Measurements from ENCODE around the gene GRIN2B. TPM values are rescaled to one million over a fixed set of nuclear protein-coding genes. Genes with fewer than 3 reads are reported as not detected.

The GRIN2B gene
- total and polyA plus RNA-seq, 2 donors (not counting 3 experiments of a cell fraction or from before 2014, with no cell fraction given), result not detected

DNA sequence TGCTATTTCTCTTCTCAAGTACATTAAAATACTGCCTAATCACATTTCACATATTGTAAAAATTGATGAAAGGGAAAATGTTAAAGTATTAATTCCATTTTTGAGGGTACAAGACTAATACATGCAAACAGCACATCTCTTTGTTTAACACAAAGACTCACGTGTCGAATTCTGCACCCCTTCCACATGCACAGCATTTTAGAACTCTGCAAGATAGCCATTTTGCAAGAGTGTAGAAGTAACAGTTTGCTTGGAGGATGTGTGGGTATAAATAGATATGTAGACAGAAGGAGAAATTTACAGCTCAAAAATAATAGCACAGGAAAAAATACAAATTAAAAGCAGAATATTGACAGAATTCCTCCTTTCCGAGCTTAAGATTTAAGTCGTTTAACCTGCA lies 2.5 kb downstream of the GRIN2B start:
- H4K20me1 ChIP-seq (replicated peaks; ENCODE audit: control insufficient read depth, extremely low read depth, insufficient read depth, low read length), result no peaks in the 10 kb centered on the region
- dilution Hi-C loops (cut with MboI; ENCODE audit: extremely low pct_ligation_motif_present, low sequenced_read_pairs) (no loop called here), intact Hi-C loops (cut with micrococcal nuclease) (no loop called here)
- FAIRE-seq (no peak), DNase-seq (ENCODE audit: low read depth, low spot score) (no peak)
- H3K27ac ChIP-seq (ENCODE audit: insufficient read depth, low read depth, low read length), result no peak overlapping the region
- no peaks in the 10 kb centered on the region for H3K9me3 ChIP-seq (replicated peaks; ENCODE audit: control insufficient read depth, insufficient read depth, low read length)
- H3K4me2 ChIP-seq (ENCODE audit: insufficient read depth, low read length), result no peak overlapping the region
- no peaks in the 10 kb centered on the region for H3K9me1 ChIP-seq (replicated peaks; ENCODE audit: control insufficient read depth, extremely low read depth, insufficient read depth, low read length)
- H3K9ac ChIP-seq (replicated peaks; ENCODE audit: extremely low read depth, insufficient read depth, low read length), result no peak overlapping the region
- no peak overlapping the region for H3K4me3 ChIP-seq (replicated peaks in 1 of 3; ENCODE audit: insufficient read depth in 1 of 3, low read depth in 1 of 3, low read length in 3 of 3)
- no peak overlapping the region for H2AFZ ChIP-seq (ENCODE audit: low read depth, low read length)
- H3K36me3 ChIP-seq (ENCODE audit: control insufficient read depth in 2 of 2, extremely low read depth in 1 of 2, insufficient read depth in 2 of 2, low read length in 2 of 2), result no peaks in the 10 kb centered on the region
- POLR2A ChIA-PET, result no interaction called here
- peaks cover 12 to 26% of the 10 kb centered on the region in 2 experiments for H3K27me3 ChIP-seq (ENCODE audit: control insufficient read depth in 2 of 2, insufficient read depth in 2 of 2, low read length in 2 of 2)
- CTCF ChIA-PET, result no interaction called here
- BruUV-seq (replicated peaks), result no TSS peak
- no peaks in the 10 kb centered on the region for H3K4me1 ChIP-seq (ENCODE audit: control insufficient read depth, extremely low read depth, insufficient read depth, low read length)
- H3K79me2 ChIP-seq (ENCODE audit: control insufficient read depth, insufficient read depth, low read length), result no peaks in the 10 kb centered on the region
- TF ChIP-seq, protein P1, sequence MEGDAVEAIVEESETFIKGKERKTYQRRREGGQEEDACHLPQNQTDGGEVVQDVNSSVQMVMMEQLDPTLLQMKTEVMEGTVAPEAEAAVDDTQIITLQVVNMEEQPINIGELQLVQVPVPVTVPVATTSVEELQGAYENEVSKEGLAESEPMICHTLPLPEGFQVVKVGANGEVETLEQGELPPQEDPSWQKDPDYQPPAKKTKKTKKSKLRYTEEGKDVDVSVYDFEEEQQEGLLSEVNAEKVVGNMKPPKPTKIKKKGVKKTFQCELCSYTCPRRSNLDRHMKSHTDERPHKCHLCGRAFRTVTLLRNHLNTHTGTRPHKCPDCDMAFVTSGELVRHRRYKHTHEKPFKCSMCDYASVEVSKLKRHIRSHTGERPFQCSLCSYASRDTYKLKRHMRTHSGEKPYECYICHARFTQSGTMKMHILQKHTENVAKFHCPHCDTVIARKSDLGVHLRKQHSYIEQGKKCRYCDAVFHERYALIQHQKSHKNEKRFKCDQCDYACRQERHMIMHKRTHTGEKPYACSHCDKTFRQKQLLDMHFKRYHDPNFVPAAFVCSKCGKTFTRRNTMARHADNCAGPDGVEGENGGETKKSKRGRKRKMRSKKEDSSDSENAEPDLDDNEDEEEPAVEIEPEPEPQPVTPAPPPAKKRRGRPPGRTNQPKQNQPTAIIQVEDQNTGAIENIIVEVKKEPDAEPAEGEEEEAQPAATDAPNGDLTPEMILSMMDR (IDR thresholded peaks at IDR 0.05; ENCODE audit: extremely low read depth in 1 of 2, insufficient read depth in 1 of 2, low read depth in 1 of 2, low read length in 2 of 2), result no peak
- no peak for TF ChIP-seq POLR2A (IDR thresholded peaks at IDR 0.05; ENCODE audit: low read depth, low read length)
- no peak for TF ChIP-seq FOS (IDR thresholded peaks at IDR 0.05; ENCODE audit: borderline replicate concordance, insufficient read depth, low read length)
- TF ChIP-seq, protein P2, sequence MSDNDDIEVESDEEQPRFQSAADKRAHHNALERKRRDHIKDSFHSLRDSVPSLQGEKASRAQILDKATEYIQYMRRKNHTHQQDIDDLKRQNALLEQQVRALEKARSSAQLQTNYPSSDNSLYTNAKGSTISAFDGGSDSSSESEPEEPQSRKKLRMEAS (IDR thresholded peaks at IDR 0.05; ENCODE audit: insufficient read depth, insufficient read length), result no peak
- no peak for TF ChIP-seq POLR2AphosphoS5 (IDR thresholded peaks at IDR 0.05; ENCODE audit: insufficient read depth, low read depth, low read length)
- no peak for TF ChIP-seq EZH2 (IDR thresholded peaks at IDR 0.05; ENCODE audit: borderline replicate concordance, low read depth, low read length, severe bottlenecking)

DNA sequence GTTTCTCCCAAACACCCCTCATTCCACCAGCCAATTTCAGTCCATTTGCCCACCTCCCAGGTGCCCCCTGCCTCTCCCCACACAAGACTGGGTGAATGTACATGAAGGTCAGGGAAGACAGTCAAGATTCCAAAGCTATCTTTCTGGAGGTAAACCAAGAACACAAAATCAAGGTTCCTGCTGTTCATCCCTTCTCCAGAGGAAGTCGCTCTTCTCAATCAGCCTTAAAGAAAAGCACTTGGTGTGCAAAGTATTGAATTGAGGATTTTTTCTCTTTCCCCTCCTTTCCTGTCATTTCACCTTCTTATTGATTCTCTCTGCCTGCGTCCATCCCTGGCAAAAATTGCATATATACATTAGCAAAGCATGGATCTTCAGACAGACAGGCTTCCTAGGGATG lies 4.5 kb downstream of the GRIN2B start:
- dilution Hi-C loops (cut with MboI; ENCODE audit: extremely low pct_ligation_motif_present, low sequenced_read_pairs), result no loop called here

More for the DNA sequence above, 4.5 kb downstream of the GRIN2B start:
- H3K79me2 ChIP-seq (ENCODE audit: control insufficient read depth, insufficient read depth, low read length), result no peaks in the 10 kb centered on the region
- H3K27me3 ChIP-seq (ENCODE audit: control insufficient read depth in 2 of 2, insufficient read depth in 2 of 2, low read length in 2 of 2), result peaks cover 7 to 14% of the 10 kb centered on the region in 2 experiments
- H2AFZ ChIP-seq (ENCODE audit: low read depth, low read length), result no peak overlapping the region
- H3K9ac ChIP-seq (replicated peaks; ENCODE audit: extremely low read depth, insufficient read depth, low read length), result no peak overlapping the region
- H3K4me3 ChIP-seq (replicated peaks in 1 of 3; ENCODE audit: insufficient read depth in 1 of 3, low read depth in 1 of 3, low read length in 3 of 3), result no peak overlapping the region
- ChIA-PET CTCF (no interaction called here), POLR2A (no interaction called here)
- DNase-seq (ENCODE audit: low read depth, low spot score) (no peak), FAIRE-seq (no peak)
- H3K36me3 ChIP-seq (ENCODE audit: control insufficient read depth in 2 of 2, extremely low read depth in 1 of 2, insufficient read depth in 2 of 2, low read length in 2 of 2), result no peaks in the 10 kb centered on the region
- H3K4me2 ChIP-seq (ENCODE audit: insufficient read depth, low read length), result no peak overlapping the region
- H3K9me3 ChIP-seq (replicated peaks; ENCODE audit: control insufficient read depth, insufficient read depth, low read length), result no peaks in the 10 kb centered on the region
- intact Hi-C loops (cut with micrococcal nuclease), result no loop called here
- TF ChIP-seq MYC (IDR thresholded peaks at IDR 0.05; ENCODE audit: low read depth, low read length), result no peak
- no peak for TF ChIP-seq JUN (IDR thresholded peaks at IDR 0.05; ENCODE audit: borderline replicate concordance, insufficient read depth, insufficient read length, low read depth)
- no peak for TF ChIP-seq POLR2AphosphoS5 (IDR thresholded peaks at IDR 0.05; ENCODE audit: insufficient read depth, low read depth, low read length)
- no peak for TF ChIP-seq POLR2A (IDR thresholded peaks at IDR 0.05; ENCODE audit: low read depth, low read length)
- TF ChIP-seq, protein P2 (IDR thresholded peaks at IDR 0.05; ENCODE audit: insufficient read depth, insufficient read length), result no peak
- TF ChIP-seq EZH2 (IDR thresholded peaks at IDR 0.05; ENCODE audit: borderline replicate concordance, low read depth, low read length, severe bottlenecking), result no peak
- no peak for TF ChIP-seq GATA2 (IDR thresholded peaks at IDR 0.05; ENCODE audit: insufficient read depth, insufficient read length, low read depth, low read length)
- no peak for TF ChIP-seq FOS (IDR thresholded peaks at IDR 0.05; ENCODE audit: borderline replicate concordance, insufficient read depth, low read length)
- TF ChIP-seq, protein P1 (IDR thresholded peaks at IDR 0.05; ENCODE audit: extremely low read depth in 1 of 2, insufficient read depth in 1 of 2, low read depth in 1 of 2, low read length in 2 of 2), result no peak
- no TSS peak for BruUV-seq (replicated peaks)
- no peaks in the 10 kb centered on the region for H3K9me1 ChIP-seq (replicated peaks; ENCODE audit: control insufficient read depth, extremely low read depth, insufficient read depth, low read length)
- no peaks in the 10 kb centered on the region for H3K4me1 ChIP-seq (ENCODE audit: control insufficient read depth, extremely low read depth, insufficient read depth, low read length)
- no peaks in the 10 kb centered on the region for H4K20me1 ChIP-seq (replicated peaks; ENCODE audit: control insufficient read depth, extremely low read depth, insufficient read depth, low read length)
- H3K27ac ChIP-seq (ENCODE audit: insufficient read depth, low read depth, low read length), result no peak overlapping the region
